M059J (cell line): ENCODE results near the gene GUCA2A. TPM values are rescaled to one million over a fixed set of nuclear protein-coding genes. Genes with fewer than 3 reads are reported as not detected.

ENCODE experiments used
- DNase-seq: peaks from one replicate; pipeline ENCODE4 v3.0.0-alpha.2; 2012; ENCODE audit warnings: low read depth
- total RNA-seq: library from RNA; depleted of rRNA; stranded (reverse); fragments of >200 nt; shearing (Covaris generic); gene quantifications from 2 replicates; pipeline ENCODE4 v1.2.3, GENCODE V29; 2014; rRNA removed

The GUCA2A gene
- total RNA-seq, 1 experiment from 2014 or later, result not detected

DNA sequence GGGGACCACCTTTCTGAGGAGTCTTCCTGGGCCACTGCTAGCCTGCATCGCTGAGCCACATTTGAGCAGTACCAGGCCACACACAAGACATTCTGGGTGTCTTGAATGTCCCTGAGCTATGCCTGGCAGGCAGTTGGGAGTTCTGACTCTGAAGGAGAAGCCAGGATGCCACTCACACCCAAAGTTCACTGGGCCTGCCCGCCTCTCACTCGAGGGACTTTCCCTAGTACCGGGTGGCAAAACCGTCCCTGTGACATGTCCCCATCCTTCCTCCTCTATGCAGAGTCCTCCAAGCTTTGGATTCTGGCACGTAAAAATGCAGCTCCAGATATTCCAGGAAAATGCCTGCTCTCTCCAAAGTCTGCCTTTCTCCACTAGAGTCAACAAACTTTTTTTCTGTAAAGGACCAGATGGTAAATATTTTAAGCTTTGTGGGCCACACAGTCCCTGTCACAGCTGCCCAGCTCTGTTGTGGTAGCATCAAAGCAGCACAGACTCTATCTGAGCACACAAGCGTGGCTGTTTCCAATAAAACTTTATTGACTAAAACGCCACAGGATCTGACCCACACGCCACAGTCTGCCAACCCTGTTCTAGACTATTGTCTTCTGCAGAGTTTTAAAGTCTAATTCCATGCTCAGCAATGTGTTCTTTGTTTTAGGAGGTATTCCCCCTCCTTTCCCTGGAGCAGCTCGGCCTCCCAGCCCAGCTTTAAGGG lies 30.6 kb downstream of the GUCA2A start:
- DNase-seq, result no peak

DNA sequence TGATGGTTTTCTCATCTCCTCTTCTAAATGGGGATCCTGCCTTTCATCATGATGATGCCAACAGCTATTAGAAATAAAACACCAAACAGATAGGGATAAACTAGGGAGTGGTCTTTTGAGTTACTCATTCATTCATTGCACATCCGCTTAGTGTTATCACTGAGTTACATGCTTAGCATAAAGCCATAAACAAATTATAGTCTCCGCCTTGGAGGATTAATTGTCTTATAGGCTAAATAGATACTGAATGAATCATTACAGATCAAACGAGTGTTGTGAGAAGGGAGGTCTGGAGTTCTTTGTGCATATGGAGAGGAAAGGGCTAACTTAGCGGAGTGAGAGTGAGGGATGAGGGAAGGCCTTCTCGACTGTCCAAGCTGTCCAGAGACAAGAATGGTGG lies 31.2 kb downstream of the GUCA2A start:
- no peak for DNase-seq

DNA sequence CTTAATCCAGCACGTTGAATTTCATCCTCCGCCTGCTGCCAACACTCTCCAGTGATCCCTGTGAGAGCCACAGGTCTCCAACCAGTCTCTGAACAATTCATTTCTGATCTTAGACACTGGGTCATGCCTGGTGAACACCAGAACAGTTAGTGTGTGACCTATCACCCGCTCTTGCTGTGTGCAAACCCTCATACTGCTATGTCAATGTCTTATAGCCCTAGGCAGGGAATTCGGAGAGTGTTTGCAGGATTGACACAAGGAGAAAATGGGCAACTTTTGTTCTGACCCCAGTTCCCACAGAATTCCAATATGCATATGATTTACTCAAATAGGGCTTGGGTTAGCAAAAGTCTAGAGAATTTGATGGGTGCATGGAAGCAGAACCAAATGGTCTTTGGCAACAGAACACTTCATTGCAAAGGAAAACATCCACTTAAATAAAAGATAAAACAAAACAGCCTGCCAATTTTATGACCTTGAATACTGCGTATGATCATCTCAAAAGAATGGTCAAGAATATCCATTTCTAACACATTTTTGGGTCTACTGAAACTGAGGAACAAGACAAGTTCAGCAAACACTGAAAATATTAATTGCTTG lies 34.4 kb downstream of the GUCA2A start:
- DNase-seq, result no peak

DNA sequence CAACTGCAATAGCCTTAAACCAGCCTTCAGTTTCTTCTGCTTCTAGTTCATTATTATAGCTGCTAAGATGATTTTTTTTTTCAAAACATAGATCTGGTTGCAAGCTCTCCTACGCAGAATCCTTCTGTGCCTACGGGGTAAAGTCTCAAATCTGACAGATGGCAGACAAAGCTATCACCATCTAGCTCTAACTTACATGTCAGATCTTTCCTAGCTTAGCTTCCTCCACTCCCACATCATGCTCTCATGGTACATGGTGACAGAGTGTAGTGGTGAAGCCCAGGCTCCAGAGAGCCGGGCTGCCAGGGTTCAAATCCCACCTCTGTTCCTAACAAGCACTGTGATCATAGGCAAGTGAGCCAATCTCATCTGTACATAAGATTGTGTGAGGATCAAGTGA lies 35.6 kb downstream of the GUCA2A start:
- no peak for DNase-seq

DNA sequence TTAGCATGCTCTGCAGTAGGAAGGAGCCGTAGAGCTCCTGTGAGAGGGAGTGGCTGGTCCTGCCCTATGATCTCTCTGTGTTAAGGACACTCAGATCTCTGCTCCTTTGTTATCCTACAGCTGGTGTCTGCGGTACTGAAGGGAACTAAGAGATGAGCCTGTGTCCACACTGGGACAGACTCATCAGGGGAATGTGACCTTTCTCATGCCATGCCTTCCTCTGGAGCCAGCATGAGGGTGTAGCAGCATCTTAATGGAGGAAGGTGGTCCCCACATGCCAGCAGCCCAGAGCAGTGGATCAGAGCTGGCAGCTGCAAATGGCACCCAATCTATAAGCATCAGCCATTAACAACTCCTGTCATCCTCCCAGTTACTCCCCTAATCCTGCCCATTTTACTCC lies 36.0 kb downstream of the GUCA2A start:
- DNase-seq, result no peak

DNA sequence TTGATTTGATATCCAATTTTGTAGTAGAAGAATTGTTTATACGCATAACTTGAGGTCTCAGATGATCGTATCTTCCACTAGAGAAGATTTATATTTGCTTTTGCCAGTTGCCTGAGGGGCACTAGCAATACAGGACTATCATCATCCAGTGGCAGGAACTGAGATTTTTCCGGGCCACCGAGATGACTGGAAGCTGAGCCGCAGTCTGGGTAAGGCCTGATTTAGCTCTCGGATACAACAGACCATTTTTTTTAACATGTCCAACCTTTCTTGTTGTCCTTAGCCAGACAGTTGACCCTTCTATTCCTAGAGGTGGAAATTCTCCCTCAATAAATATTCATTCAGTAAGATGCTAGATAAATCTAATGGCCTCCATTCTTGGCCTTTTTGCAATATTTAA lies 36.8 kb downstream of the GUCA2A start:
- no peak for DNase-seq

DNA sequence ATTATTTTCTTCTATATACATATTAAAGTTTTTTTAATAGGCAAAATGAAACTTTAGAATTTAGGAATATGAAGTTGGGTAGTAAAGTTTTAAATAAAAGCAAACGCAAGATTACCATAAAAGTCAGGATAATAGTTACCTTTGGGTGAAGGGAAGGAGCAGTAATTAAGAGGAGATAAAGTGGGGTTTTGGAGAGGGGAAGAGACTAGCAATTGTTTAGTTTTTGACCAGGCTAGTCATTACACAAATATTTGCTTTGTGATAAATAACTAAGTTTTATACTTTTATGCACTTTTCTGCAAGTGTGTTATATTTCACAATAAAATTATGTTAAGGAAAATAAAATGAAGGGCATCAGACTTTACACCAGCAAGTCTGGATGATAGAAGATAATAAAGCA lies 39.0 kb downstream of the GUCA2A start:
- no peak for DNase-seq

DNA sequence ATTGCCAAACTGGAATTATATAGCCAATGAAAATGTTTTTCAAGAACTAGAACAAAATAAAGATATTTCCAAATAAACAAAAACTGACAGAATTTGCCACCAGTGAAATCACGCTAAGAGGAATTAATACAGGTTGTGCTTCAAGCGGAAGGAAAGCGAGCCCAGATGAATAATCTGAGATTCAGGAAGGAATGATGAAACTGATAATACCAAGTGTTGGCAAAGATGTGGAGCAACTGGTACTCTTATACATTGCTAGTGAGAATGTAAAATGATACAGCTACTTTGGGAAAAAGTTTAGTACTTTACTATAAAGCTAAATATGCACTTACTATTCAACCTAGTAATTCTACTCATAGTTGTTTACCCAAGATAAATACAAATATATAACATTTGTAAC lies 42.1 kb downstream of the GUCA2A start:
- no peak for DNase-seq

DNA sequence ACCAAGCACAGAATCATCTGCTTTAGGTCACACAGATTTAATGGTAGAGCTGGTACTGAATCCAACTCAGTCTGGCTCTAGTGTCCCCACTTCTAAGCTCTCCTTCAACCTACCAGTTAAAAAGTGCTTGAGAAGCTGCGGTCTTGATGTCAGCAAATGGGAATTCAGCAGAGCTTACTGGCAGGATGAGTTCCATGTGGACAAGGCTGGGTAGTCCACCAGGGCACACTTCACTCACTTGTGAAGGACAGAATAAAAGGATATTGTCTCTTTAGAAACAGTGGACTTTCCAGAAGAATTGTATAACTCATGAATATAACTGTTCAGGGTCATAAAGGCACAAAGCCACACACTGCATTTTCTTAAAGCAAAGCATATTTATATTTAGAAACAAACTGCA lies 46.4 kb downstream of the GUCA2A start:
- DNase-seq, result no peak

DNA sequence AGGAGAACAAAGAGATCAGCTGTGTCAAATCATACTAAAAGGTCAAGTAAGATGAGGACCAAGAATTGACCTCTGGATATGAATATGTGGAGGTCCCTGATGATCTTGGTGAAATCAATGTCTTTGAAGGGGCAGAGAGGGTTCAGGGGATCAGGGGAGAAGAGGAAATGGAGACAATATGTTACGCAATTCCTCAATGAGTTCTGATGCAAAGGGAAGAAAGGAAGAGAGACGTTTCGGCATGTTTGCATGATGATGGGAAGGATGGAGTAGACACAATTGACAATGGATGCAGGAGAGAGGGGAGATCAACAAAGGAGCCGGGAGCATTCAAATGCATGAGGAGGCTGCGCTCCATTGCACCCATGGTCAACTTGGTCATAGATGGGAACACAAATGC lies 47.3 kb downstream of the GUCA2A start:
- no peak for DNase-seq

DNA sequence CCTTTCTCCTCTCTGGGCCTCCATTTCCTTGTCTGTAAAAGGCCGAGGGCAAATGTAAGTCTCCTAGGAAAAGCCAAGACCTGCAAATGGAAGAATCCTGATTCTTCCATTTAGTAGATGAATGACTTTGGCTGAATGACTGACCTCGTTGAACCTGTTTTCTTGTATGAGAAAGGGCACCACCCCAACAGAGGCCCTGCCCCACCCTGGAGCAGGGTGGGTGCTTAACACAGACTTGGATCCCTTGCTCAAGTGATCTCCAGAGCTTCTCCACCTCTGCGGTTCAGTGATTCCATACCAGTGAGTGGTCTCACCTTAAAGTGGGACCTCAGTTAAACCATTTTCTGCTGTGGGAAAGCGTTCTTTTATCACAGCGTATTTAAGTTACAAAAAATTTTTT lies 50.3 kb downstream of the GUCA2A start:
- DNase-seq, result no peak

Other genes starting within 250 kb of the GUCA2A start
- gene HIVEP3, start 245.8 kb downstream of the GUCA2A start, total RNA-seq, result 4.2 and 10.0 TPM in 2 replicates
- not detected in 2 replicates for gene GUCA2B, start 11.3 kb downstream of the GUCA2A start, total RNA-seq
- 22.0 and 31.9 TPM in 2 replicates for gene FOXJ3, start 170.5 kb upstream of the GUCA2A start, total RNA-seq
- gene RIMKLA, start 216.0 kb upstream of the GUCA2A start, total RNA-seq, result not detected in 2 replicates